Ishikawa (cell line): ENCODE data around the gene LCLAT1.

Experiments
- CEBPB ChIP-seq: IDR thresholded peaks from 2 replicates; pipeline ENCODE4 v1.6.1; 2012
- EGR1 ChIP-seq: IDR thresholded peaks from 2 replicates; pipeline ENCODE4 v1.6.1; 2012
- EP300 ChIP-seq: IDR thresholded peaks from 2 replicates; pipeline ENCODE4 v1.6.1; 2012; ENCODE audit warnings: borderline replicate concordance
- FOXM1 ChIP-seq: IDR thresholded peaks from 2 replicates; pipeline ENCODE4 v1.6.1; 2012; ENCODE audit warnings: low read depth, borderline replicate concordance
- RAD21 ChIP-seq: IDR thresholded peaks from 2 replicates; pipeline ENCODE4 v1.6.1; 2012; ENCODE audit warnings: low read depth
- TAF1 ChIP-seq: IDR thresholded peaks from 2 replicates; pipeline ENCODE4 v1.6.1; 2012; ENCODE audit warnings: low read depth, mild to moderate bottlenecking

DNA sequence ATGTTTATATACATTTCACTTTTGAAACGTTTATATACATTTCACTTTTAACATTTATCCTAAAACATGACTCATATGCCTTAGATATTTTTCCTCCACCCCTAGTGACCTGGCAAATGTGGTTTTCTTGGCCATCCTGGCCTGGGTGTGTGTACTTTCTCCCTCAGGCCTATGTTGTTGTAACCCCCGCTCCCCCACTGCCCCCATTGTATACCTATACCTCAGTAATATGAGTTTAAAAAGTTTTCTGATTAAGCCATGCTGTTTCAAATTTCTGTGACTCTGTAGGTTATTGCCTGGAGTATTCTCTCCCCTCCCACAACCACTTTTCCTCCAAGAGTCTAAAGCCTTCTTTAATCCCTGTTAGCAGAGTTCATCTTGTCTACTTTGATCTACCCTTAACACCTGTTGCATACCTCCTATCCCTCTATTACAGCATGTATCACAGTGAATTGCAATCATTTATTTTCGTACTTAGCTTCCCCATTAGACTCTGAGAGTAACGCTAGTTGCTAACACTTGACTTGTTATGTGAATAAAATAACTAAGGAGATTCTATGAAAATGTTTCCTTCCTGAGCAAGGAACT, 67.9 kb downstream of the LCLAT1 start:
- TF ChIP-seq RAD21 (no peak), TAF1 (no peak), EP300 (no peak), FOXM1 (no peak), CEBPB (no peak), EGR1 (no peak)
